ENCODE results near the gene RNF5.

Gene RNF5

DNA sequence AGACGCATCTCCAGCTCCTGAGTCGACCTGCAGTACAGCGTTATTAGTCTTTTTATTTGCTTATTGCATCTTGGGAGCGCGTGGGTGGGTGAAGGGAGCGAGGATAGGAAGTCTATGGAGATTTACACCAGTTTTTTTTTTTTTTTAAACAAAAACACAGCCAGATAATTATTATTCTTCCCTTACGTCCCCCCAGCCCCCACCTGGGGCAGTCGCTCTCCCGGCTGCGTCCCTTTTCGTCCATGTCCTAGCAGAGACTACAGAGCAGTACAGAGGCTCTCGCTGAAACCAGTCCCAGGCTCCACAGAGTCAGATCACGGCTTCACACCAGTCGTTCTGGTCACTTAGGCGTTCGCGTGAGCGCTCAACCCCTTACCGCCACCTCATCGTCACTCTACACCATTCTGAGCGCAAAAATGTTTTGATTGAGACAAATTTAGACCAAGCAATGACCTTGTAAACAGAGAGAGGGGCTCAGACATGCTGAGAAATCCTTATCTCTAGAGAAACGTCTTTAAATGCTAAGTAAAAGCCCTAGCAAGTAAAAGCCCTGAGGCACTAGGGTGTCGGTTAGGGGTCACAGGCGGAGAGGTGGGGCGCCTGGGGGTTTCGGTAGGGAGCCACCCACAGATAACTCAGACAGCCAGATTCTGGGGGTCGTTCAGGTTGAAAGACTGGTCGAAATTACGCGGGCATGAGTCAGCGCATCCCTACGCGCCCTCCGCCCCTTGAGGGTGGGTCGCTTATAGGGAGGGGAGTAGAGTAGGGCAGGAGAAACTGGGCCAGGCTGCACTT is 25.2 kb upstream of the RNF5 start:
- DNase-seq = no peak

DNA sequence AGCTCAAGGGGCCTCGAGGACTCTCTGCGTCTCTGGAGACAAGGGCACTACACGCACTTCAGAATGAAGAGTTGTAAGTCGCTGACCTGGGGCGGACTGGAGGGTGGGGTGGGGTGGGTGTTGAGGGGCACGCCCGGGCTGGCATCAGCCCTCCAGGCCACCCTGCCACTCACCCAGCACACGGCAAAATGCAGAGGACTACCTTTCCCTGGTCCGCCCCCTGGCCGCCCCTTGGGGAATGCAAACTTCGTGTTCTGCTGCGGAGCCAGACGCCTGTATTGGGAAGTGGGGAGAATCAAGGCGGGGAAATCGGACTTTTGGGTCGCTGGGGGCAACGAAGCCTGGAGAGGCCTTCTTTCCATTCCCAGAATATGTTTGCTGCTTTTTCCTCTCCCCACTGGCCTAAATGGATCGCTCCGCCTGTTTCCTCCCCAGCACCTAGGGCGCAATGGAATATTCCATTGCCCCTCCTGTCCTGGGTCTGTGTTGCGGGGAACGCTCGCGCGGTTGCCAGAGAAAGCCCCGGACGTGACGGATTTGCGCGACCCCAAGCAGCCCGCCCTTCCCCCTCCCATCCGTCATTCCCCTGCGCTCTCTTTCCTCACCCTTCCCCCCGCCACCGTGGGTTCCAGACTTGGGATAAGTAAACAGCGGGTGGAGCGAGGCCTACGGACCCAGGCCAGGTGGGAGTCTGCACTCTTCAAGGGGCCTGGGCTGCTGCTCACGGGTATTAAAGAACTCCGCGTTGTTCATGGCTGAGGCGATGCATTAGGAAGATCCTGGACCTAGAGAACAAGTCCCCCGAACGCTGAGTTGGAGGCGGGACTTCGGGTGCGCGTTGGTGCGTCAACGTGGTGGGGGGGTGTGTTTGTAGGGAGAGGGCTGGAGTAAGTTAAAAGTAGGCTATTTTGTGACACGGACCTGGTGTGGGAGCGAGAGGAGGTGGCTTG is 24.4 kb upstream of the RNF5 start, which contains the start of gene PPT2:
PPT2 (plus strand) TSS at position 578 of the 950 bp plus-strand sequence. CDS start 454 bp downstream, outside the sequence.
- peak; percentile 90 for DNase-seq

DNA sequence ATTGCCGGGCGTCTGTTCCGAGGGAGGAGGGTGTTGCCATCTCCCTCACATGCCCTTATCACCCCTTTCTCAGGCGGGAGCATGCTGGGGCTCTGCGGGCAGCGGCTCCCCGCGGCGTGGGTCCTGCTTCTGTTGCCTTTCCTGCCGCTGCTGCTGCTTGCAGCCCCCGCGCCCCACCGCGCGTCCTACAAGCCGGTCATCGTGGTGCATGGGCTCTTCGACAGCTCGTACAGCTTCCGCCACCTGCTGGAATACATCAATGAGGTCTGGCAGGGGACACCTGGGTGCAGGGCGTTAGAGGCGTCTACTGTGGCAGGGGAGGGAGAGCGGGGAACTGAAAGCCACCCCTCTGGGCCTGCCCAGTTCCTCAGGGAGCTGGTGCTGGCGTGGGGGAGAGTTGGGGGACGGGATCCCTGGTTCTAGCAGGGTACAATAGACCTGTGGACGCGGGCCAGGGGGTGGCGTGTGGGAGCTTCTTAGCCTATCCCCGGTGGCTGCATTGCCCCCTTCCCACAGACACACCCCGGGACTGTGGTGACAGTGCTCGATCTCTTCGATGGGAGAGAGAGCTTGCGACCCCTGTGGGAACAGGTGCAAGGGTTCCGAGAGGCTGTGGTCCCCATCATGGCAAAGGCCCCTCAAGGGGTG is 23.6 kb upstream of the RNF5 start:
- DNase-seq = peak; percentile 68

- DNase-seq = no peak
These were observed 21.3 kb upstream of the RNF5 start for GRCh38 chr6:32156891-32157290.

DNA sequence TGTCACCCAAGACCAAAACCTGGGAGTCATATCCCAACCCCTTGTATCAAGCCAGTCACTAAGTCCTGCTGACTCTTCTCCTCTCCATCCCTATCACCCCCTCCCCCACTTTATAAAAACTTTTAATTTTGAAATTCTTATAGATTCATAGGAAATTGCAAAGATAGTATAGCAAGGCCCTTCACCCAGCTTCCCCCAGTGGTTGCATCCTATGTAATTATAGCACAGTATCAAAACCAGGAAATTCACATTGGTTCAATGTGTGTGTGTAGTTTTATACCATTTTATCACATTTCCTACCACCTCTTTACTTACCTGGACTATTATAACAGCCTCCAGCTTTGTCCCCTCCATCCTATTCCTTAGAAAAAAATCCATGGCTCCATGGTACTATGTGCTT is 20.2 kb upstream of the RNF5 start:
- no peak for DNase-seq

- DNase-seq = no peak
These were observed 14.5 kb upstream of the RNF5 start for GRCh38 chr6:32163559-32164258.

DNA sequence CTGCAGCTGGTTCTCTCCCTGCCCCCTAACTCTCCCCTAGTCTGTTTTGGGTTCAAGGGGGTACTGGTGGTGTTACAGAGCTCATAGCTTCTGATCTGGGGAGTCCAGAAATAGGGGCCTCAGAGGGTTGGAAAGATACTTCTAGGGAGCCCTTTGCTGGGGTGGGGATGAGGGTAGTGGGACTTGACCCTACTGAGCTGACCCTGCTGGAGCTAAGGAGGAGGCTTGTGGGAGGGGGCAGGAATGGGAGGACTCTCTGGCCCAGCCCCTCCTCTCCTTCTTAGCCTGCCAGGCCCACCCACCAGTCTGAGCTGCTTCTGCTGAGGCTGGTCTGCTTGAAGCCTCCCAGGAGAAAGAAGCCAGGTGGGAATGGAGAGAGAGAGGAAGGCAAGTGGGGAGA is 13.9 kb upstream of the RNF5 start, which contains the start of gene EGFL8:
EGFL8 (plus strand) TSS at position 301 of the 400 bp plus-strand sequence. CDS start 1,571 bp downstream, outside the sequence.
- no peak for DNase-seq

DNA sequence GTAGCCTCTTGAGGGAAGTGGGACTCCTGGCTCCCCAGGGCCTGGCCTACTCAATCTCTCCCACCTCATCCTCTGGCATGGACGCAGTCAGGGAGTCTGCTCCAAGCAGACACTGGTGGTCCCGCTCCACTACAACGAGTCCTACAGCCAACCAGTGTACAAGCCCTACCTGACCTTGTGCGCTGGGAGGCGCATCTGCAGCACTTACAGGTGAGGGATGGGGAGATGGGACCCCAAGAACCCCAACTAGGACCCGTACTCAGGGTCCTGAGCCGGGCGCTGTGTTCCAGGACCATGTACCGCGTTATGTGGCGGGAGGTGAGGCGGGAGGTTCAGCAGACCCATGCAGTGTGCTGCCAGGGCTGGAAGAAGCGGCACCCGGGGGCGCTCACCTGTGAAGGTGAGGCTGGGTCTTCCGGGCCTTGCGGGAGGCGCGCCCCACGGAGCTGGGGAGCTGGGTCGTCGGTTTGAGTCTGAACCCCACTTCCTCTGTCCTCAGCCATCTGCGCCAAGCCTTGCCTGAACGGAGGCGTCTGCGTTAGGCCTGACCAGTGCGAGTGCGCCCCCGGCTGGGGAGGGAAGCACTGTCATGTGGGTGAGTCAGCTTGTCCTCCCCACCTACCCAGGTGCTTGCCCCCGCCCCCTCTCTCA is 11.7 kb upstream of the RNF5 start:
- peak; percentile 33 for DNase-seq

GRCh38 chr6:32167154-32167760 is 10.9 kb upstream of the RNF5 start:
- DNase-seq = no peak

GRCh38 chr6:32167761-32168262 is 10.4 kb upstream of the RNF5 start:
- no peak for DNase-seq

GRCh38 chr6:32168350-32168749 is 9.9 kb upstream of the RNF5 start:
- DNase-seq = no peak

- no peak for DNase-seq
These were observed 9.2 kb upstream of the RNF5 start for GRCh38 chr6:32168807-32169591.

GRCh38 chr6:32170294-32170693 is 7.9 kb upstream of the RNF5 start:
- DNase-seq = no peak

DNA sequence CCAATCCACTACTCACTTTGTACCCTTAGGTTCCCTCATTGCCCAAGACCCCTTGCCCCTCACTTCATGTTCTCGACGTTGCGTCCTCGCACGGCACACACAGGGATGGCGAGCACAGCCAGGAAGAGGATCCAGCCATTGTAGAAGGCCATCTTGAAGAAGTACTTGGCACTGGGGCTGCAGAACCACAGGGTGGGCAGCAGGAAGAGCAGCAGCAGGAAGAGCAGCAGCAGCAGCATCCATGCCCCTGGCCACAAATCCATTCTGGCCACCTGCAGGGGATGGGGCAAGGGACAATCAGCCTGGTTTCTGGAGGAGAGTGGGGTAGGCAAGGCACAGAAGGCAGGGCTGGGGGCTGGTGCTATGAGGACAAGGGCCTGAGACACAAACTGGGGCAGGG is 7.0 kb upstream of the RNF5 start:
- no peak for DNase-seq

- DNase-seq = no peak
These were observed 5.0 kb upstream of the RNF5 start for GRCh38 chr6:32173051-32173727.

GRCh38 chr6:32174416-32174815 is 3.8 kb upstream of the RNF5 start:
- DNase-seq = no peak

DNA sequence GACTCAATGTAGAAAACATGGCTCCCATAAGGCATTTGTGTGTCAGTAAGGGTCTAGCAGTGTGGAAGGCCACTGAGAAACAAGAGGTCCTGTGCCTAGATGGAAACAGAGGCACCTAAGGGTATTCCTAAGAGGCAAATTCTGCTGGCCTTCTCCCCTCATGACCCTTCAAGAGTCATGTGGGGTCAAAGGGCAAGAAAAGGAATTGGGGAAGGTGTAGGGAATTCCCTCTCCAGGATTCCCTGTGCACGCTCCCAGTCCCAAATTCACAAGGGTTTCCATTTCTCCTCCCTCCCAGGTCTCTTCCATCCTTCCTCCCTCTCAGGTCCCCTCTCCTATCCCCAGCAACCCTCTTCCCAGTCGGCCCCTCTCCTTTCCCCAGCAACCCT is 2.9 kb upstream of the RNF5 start:
- no peak for DNase-seq

- peak; percentile 99 for DNase-seq
These were observed 2.3 kb upstream of the RNF5 start, which contains the start of gene AGPAT1 for GRCh38 chr6:32175711-32176475. AGPAT1 (minus strand) TSS chr6:32176084; CDS start chr6:32171496, 4,588 bp downstream.

Data from stimulated activated CD8-positive, alpha-beta memory T cell treated with anti-CD3 and anti-CD28 coated beads, Interleukin-4, amount 100 ng/mL, for 48 hours (primary cell).